Lung (tissue), 12 donors: ENCODE data around the gene KCTD3. TPM values are rescaled to one million over a fixed set of nuclear protein-coding genes. Genes with fewer than 3 reads are reported as not detected.

ENCODE experiments used
- ATAC-seq: fragments of 200-7000 bp; cut with Tn5 transposase; one replicate; pipeline ENCODE4 v1.9.1; 2020; ENCODE audit warnings: moderate number of reproducible peaks; ENCODE audit not compliant: insufficient read depth, low FRiP score
- DNase-seq, 3 donors: peaks; one replicate each; pipeline ENCODE4 v3.0.0-alpha.2; 2013 to 2017
- H3K27ac ChIP-seq, 2 donors: one replicate each; pipeline ENCODE4 v1.5.1; 2013; ENCODE audit warnings: mild to moderate bottlenecking in 2 of 2, moderate library complexity in 2 of 2, control low read depth in 1 of 2, inconsistent platforms in 1 of 2, low read depth in 1 of 2, low read length in 1 of 2
- H3K27me3 ChIP-seq, 3 donors: one replicate each; pipeline ENCODE4 v1.5.1; 2013; ENCODE audit warnings: low read length in 2 of 3; ENCODE audit not compliant: control insufficient read depth in 3 of 3, insufficient read depth in 3 of 3
- H3K36me3 ChIP-seq, 4 donors: one replicate each; pipeline ENCODE4 v1.5.1; 2013; ENCODE audit warnings: low read length in 4 of 4, mild to moderate bottlenecking in 1 of 4, moderate library complexity in 1 of 4; ENCODE audit not compliant: control insufficient read depth in 4 of 4, insufficient read depth in 4 of 4
- H3K4me1 ChIP-seq, 5 donors: one replicate each; pipeline ENCODE4 v1.5.1; 2013; ENCODE audit warnings: low read length in 5 of 5, mild to moderate bottlenecking in 2 of 5, moderate library complexity in 1 of 5; ENCODE audit not compliant: control insufficient read depth in 5 of 5, insufficient read depth in 5 of 5
- H3K4me3 ChIP-seq: one replicate; pipeline ENCODE4 v1.5.1; 2013; ENCODE audit warnings: mild to moderate bottlenecking, control low read depth, moderate library complexity
- H3K9ac ChIP-seq, 2 donors: one replicate each; pipeline ENCODE4 v1.5.1; 2013; ENCODE audit warnings: low read length in 2 of 2, control low read depth in 1 of 2; ENCODE audit not compliant: insufficient read depth in 1 of 2
- H3K9me3 ChIP-seq, 4 donors: one replicate each; pipeline ENCODE4 v1.5.1; 2013; ENCODE audit warnings: low read length in 3 of 4, mild to moderate bottlenecking in 1 of 4, moderate library complexity in 1 of 4; ENCODE audit not compliant: control insufficient read depth in 4 of 4, insufficient read depth in 3 of 4
- CTCF ChIP-seq: IDR thresholded peaks from 2 replicates; pipeline ENCODE4 v1.5.1; 2012; ENCODE audit warnings: mild to moderate bottlenecking; ENCODE audit errors: control extremely low read depth, extremely low read depth
- WGBS, 2 donors: extraction: QIAGEN DNeasy Blood & Tissue Kit; methylation state at CpG; one replicate each; pipeline ENCODE4 v1.1.7; 2013; 5-methylcytosine and 5-hydroxymethylcytosine counted together
- polyA plus RNA-seq, 2 donors: library from polyadenylated mRNA; stranded (reverse); fragments of 200-250 nt; gene quantifications; one replicate each; pipeline ENCODE4 v1.2.1, GENCODE V29; 2013
- total RNA-seq, 2 donors: library from RNA; depleted of rRNA in 1 of 2; stranded (reverse); fragments of >200 nt in 1 of 2; gene quantifications; one replicate each; pipeline ENCODE4 v1.2.1, GENCODE V29; 2014 to 2021
- donor health status: control.
- donor health status: control.
- donor health status: Bipolar disorder and iron deficiency.
- donor health status: healthy.
- donor health status: DM: yes; HTN: yes; CAD: no.

KCTD3 gene
- total and polyA plus RNA-seq, 4 donors, result 11.6 to 47.5 (median 18.1) TPM

DNA sequence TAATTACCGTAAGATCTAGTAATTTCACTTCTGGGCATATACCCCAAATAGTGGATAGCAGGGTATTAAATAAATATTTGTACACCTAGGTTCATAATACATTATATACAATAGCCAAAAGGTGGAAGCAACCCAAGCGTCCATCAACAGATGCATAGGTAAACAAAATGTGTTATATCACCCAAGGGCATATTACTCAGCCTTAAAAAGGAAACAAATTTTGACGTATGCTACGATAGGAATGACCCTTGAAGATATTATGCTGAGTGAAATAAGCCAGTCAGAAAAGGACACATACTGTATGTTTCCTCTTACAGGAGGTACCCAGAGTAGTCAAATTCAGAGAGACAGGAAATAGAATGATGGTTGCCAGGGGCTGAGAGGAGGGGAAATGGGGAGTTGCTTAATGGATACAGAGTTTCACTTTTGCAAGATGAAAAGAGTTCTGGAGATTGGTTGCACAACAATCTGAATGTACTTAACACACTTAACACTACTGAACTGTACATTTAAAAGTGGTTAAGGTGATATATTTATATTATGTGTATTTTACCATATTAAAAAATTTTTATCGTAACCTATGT lies 36.6 kb upstream of the KCTD3 start:
- Histone ChIP-seq H3K9ac (no peak overlapping the region), H3K4me3 (no peak overlapping the region), H3K9me3 (peaks cover 0 to 6% (median 0%) of the 10 kb centered on the region in 4 donors), H3K4me1 (no peaks in the 10 kb centered on the region), H3K36me3 (no peaks in the 10 kb centered on the region), H3K27ac (no peak overlapping the region), H3K27me3 (no peaks in the 10 kb centered on the region)
- WGBS, 2 donors, result 69 to 73% methylated on average over 5 of the region's 5 CpGs
- DNase-seq (no peak), ATAC-seq (no peak)
- TF ChIP-seq CTCF, result no peak

DNA sequence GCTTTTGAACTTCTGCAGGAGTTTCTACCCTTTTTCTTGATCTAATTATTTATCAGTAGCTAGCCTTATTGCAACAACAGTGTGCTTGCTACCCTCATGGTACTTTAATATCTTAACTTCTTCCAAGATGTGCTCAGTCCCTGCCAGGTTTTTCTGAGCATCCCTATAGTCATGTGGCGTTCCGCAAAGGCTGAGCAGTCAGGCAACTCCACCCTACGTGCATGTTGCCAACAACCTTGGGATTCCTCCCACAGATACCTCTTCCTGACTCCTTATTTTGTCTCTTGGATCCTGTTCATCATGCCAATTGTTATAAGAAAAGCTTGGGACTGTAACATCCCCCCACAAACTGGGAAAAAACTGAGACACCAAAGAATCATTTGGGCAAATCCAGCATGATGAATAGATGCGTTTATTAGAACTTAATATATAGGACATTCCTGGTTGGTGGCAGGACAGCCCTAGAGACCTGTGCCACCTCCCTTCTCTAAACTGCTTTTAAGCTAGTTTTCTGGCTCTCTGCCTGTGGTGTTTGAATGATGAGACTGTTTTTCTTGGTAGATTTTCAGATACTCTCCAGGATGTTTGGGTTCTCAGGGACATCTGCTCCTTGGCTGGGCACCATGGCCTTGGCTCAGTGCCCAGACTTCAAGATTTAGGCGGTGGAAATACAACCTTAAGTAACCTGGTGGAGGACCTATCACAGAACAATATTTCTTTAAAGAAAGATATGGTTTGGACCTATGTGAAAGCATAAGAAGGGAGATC lies 27.1 kb upstream of the KCTD3 start:
- no peak for TF ChIP-seq CTCF
- Histone ChIP-seq H3K9ac (no peak overlapping the region), H3K36me3 (no peaks in the 10 kb centered on the region), H3K4me1 (peaks cover 0 to 2% (median 0%) of the 10 kb centered on the region in 5 donors), H3K27ac (no peak overlapping the region), H3K9me3 (peaks cover 0 to 8% (median 1%) of the 10 kb centered on the region in 4 donors), H3K27me3 (no peaks in the 10 kb centered on the region), H3K4me3 (no peak overlapping the region)
- DNase-seq, result peak in 1 of 3 donors; percentile 26
- WGBS, 2 donors, result 53 to 59% methylated on average over 5 of the region's 5 CpGs
- ATAC-seq, result no peak

DNA sequence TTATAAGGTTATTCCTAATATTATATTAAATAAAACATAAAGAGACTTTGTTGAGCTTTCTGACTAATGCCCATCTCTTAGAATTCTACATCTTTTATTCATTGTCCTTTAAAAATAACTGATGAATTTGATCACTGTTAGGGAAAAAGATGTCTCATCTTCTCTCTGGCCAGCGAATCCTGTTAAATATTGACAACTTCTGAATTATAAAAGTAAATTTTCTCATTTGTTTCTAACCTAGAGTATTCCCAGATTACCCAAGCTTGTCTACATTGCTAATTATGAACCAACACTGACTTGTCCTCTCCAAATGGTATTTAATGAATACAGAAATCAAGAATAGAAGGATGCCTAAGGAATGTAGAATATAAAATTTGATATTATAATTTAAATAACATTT lies 24.8 kb upstream of the KCTD3 start:
- H3K9me3 ChIP-seq, result peaks cover 0 to 8% (median 1%) of the 10 kb centered on the region in 4 donors
- H3K36me3 ChIP-seq, result no peaks in the 10 kb centered on the region
- H3K27me3 ChIP-seq, result no peaks in the 10 kb centered on the region
- TF ChIP-seq CTCF, result no peak
- WGBS, 2 donors, result 89 to 93% methylated on average over 1 of the region's 1 CpG
- H3K9ac ChIP-seq, result no peak overlapping the region
- peaks cover 0 to 2% (median 0%) of the 10 kb centered on the region in 5 donors for H3K4me1 ChIP-seq
- ATAC-seq, result no peak
- no peak for DNase-seq
- no peak overlapping the region for H3K4me3 ChIP-seq
- H3K27ac ChIP-seq, result no peak overlapping the region
